HL-60/S4 treated with phorbol 12-myristate 13-acetate at 8.2 ng/mL for 4 days and 3 days (cell line): Measurements from ENCODE around the gene PRICKLE2.

Experiments used
- in situ Hi-C: fragments of 300-500 bp; cut with MboI; formaldehyde crosslinking; loops from 2 replicates; pipeline ENCODE4 v1.15.0; 2022; ENCODE audit warnings: low sequenced_read_pairs

The PRICKLE2 gene

GRCh38 chr3:64224826-64225610 lies at the start of gene PRICKLE2:
Gene PRICKLE2 (minus strand): TSS chr3:64225466. CDS start chr3:64198927, 26,539 bp downstream.
- in situ Hi-C loops: no loop called here

GRCh38 chr3:64272842-64273241 lies 47.6 kb upstream of the PRICKLE2 start:
- in situ Hi-C loops: no loop called here

- in situ Hi-C loops: no loop called here
These were observed 47.0 kb upstream of the PRICKLE2 start for GRCh38 chr3:64272271-64272670.

- in situ Hi-C loops: no loop called here
These were observed 46.4 kb upstream of the PRICKLE2 start for GRCh38 chr3:64271631-64272030.

- in situ Hi-C loops: no loop called here
These were observed 45.6 kb upstream of the PRICKLE2 start for GRCh38 chr3:64270866-64271260.

GRCh38 chr3:64270142-64270865 lies 45.0 kb upstream of the PRICKLE2 start:
- in situ Hi-C loops: no loop called here

- in situ Hi-C loops: no loop called here
These were observed 43.7 kb upstream of the PRICKLE2 start for GRCh38 chr3:64268926-64269325.

- in situ Hi-C loops: no loop called here
These were observed 42.7 kb upstream of the PRICKLE2 start for GRCh38 chr3:64267721-64268604.

- in situ Hi-C loops: no loop called here
These were observed 41.7 kb upstream of the PRICKLE2 start for GRCh38 chr3:64266983-64267382.

GRCh38 chr3:64266065-64266931 lies 41.0 kb upstream of the PRICKLE2 start:
- in situ Hi-C loops: no loop called here

- in situ Hi-C loops: no loop called here
These were observed 40.4 kb upstream of the PRICKLE2 start for GRCh38 chr3:64265646-64266045.

GRCh38 chr3:64264501-64265109 lies 39.3 kb upstream of the PRICKLE2 start:
- in situ Hi-C loops: no loop called here

- in situ Hi-C loops: no loop called here
These were observed 37.4 kb upstream of the PRICKLE2 start for GRCh38 chr3:64262574-64263114.

- in situ Hi-C loops: no loop called here
These were observed 35.2 kb upstream of the PRICKLE2 start for GRCh38 chr3:64260431-64260830.

- in situ Hi-C loops: no loop called here
These were observed 34.4 kb upstream of the PRICKLE2 start for GRCh38 chr3:64259636-64260035.

GRCh38 chr3:64257100-64257755 lies 32.0 kb upstream of the PRICKLE2 start:
- in situ Hi-C loops: no loop called here

- in situ Hi-C loops: no loop called here
These were observed 30.6 kb upstream of the PRICKLE2 start for GRCh38 chr3:64255741-64256340.

- in situ Hi-C loops: no loop called here
These were observed 29.2 kb upstream of the PRICKLE2 start for GRCh38 chr3:64254443-64254842.

- in situ Hi-C loops: no loop called here
These were observed 28.4 kb upstream of the PRICKLE2 start for GRCh38 chr3:64253689-64254088.
